ENCODE results near the gene MEP1B.
"Not testable (repeated sequence)": the region's sequence is repeated elsewhere in the genome, so short reads cannot be mapped to it uniquely, and the experiment has no call there.

Gene MEP1B

GRCh38 chr18:32209685-32210445, 20.0 kb downstream of the MEP1B start:
- DNase-seq = no peak

- peak; percentile 87 for DNase-seq
These were observed 23.9 kb downstream of the MEP1B start for GRCh38 chr18:32213693-32214092.

DNA sequence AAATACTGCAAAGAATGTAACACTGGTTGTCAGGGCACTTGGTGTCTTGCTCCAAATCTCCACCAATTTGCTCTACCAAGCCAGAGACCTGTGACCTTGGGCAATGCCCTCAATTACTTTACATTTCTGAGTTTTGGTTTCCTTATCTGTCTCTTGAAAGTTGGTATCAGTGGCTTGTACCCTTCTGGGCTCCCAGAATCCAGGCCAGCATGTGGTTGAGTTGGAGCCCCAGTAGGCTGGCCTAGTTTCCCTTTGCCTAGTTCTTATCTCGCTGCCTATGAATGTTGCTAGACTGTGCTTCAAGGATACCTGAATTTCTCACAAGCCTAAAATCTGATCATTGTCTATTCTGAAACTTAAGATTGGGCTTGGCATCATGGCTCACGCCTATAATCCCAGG, 26.6 kb downstream of the MEP1B start:
- DNase-seq = no peak

GRCh38 chr18:32219431-32220018, 29.7 kb downstream of the MEP1B start:
- DNase-seq = no peak

- DNase-seq = not testable (repeated sequence)
These were observed 43.5 kb downstream of the MEP1B start for GRCh38 chr18:32233348-32233747.

- no peak for DNase-seq
These were observed 47.2 kb downstream of the MEP1B start for GRCh38 chr18:32237049-32237448.

DNA sequence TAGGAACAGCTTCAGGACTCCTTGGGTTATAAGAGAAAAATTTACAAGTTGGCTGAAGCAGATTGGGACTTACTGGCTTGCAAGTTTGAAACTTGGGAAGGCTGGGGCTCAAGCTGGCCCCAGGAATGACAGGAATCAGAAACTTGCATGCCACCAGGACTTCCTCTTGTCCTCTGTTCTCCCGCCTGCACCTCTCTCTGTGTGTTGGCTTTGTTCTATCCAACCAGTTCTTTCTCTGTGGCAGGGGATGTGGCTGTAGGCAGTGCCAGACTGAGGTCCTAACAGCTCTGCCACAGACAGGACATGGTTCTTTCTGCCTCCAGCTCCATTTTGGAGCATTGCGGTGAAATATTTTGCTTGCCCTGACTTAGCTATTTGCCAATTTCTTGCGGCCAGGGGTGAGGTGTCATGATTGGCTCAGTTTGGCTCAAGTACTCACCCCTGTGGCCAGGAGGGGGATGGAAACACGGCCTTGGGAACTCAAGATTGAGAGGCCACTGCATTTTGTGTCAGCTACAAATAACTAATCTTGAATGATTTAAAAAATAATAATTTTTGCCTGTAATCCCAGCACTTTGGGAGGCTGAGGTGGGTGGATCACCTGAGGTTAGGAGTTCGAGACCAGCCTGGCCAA, 48.9 kb downstream of the MEP1B start:
- DNase-seq = no peak

GRCh38 chr18:32242395-32242794, 52.6 kb downstream of the MEP1B start:
- no peak for DNase-seq

DNA sequence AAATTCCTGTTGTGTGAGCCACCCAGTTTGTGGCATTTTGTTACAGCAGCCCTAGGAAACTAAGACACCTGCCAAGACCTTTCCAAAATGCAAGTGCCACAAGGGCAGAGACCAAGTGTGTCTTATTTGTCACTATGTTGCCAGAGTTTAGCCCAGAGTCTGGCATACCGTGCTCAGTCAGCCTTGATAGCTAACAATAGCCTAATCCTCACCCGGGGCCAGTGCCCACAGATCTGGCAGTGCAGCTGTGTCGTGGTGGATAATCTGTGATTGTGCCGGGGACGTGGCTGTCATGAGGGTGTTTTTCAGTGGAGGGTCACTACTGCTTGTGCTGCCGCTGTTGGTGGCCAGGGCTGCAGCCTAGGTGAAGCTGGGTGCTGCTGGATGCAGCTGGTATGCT, 53.5 kb downstream of the MEP1B start:
- no peak for DNase-seq

GRCh38 chr18:32244881-32245280, 55.0 kb downstream of the MEP1B start:
- no peak for DNase-seq

DNA sequence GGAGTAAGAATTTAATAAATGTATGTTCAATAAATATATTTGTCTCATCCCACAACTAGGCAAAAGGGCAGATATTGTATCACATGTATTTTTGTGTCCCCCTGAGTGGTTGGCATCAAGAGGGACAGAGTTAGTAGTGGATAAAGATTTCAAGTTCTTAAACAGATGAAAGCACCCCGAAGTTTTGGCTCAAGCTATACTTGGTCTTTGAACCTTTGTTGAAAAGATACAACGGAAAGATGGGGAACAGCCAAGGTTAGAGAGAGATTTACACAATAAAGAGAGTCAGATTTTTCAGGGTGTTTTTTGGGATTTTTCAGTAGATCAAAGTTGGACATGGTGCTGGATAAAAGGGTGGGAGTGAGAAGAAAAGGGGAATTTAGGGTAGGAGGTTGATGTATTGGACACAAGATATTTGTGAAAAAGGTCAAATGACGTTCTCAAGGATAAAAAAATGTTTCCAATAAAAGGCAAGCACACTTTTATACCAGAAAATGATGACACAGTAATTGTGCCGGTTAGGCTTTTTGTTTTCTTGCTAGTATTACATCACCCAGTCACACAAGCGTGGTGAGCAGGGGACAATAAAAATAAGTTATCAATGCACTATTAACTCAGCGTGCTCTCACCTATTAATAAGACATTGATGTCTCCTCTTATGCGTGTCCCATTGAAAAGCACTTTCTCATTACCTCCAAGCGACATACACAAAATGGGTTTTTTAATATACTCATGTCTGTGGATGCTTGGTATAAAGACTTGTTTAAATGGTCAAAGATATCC, 59.5 kb downstream of the MEP1B start:
- DNase-seq = no peak

DNA sequence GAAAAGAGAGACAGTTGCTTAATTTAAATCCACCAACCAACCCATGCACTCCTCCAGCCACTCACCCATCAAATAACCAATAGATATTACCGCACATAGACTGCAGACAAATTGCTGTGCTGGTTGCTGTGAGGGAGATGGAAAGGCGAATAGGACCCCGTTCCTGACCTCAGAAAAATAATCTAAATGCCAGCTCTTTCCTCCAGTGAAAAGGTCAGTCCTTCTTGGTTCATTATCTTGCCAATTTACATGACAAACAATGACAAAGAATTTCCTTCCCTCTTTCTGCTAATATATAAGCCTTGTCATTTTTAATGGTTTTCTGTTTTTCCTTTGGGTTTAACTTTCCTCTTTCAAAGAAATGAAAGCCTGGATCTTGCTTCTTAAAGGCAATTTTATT, 61.6 kb downstream of the MEP1B start:
- DNase-seq = no peak

DNA sequence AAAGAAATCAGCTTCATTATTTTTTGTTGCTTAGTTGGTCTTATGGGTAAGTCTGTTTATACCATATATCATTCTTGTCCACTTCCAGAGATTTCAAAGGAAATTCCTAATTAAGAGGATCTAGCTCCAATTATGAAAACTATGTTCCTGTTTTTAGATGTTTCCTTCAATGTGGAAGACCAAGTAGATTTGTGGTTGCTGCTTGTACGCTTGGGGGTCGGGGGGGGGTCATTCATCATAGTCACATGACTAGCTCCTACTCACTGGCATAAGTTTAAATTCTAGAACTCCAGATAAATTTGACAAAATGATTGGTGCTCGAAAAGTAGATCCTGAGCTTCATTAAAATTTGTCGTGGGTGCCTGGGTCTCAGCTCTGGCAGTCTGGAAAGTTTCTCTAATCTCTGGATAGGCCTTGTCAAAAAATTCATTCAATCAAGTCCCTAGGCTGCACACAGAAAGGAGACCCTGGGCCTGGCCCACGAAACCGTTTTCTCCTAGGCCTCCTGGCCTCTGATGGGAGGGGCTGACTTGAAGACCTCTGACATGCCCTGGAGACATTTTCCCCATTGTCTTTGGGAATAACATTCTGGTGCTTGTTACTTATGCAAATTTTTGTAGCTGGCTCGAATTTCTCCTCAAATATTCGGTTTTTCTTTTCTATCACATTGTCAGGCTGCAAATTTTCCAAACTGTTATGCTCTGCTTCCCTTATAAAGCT, 62.5 kb downstream of the MEP1B start:
- no peak for DNase-seq

DNA sequence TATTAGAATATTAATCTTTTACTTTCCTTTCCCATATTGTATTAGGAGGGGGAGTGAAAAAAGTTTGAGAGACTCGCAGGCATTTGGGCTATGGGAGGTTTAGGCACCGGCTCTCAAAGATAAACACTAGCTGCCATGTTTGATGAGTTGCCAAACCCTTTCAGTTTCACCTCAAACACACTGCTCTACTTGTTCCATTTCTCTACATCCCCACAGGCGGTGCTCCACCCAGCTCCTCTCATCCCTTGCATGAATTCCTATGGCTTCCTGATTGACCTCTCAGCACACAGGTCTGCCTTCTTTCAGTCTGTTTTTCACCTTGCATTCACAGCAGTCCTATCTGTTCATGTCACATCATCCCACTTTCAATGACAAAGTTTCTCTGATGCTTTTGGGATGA, 65.7 kb downstream of the MEP1B start:
- DNase-seq = no peak

DNA sequence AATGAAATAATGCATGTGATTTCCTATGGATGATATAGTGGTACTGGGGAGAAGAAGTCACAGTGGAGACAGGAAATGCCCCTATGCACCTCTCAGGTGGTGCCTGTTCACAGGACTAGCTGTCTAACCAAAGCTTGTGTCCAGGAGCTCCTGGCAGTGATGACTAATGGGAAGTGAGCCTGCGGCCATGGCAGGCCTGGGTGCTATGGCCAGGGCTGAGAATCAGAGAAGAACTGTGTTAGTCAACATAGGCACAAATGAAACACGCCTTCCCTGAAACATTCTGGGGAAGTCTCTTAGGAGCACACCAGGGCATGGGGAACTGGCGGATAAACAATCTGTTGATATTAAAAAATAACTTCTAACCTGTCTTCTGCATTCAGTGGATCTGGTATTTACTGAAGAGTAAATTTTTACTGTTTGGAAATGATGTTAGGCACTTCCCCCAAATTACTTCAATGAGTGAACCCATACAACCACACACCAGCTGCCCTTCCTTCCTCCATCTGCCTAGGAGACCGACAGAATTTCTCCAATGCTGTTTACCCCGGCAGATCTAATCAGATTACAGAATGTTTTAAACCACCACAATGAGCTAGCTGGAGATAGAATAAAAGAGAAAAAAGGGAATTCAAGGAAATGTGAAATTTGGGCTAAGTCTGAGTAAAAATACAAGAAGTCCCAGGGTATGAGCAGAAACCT, 67.4 kb downstream of the MEP1B start:
- DNase-seq = no peak

DNA sequence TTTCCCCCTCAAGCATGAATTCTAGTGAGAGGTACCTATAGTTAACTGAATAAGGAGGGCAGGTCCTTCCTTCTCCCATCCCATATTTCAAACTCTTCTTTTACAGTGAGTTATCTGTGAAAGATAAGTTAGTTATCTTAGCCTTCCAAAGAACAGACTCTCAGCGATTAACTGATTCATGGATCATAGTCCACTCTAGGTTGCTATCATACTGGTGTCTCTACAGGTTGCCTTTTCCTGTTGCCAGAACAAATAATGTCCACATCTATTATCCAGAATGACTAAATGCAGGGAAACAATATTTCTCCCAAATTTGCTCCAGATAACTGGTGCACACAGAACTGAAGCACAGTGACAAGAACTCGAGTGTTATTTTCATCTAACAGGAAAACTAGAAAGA, 68.3 kb downstream of the MEP1B start:
- DNase-seq = no peak

DNA sequence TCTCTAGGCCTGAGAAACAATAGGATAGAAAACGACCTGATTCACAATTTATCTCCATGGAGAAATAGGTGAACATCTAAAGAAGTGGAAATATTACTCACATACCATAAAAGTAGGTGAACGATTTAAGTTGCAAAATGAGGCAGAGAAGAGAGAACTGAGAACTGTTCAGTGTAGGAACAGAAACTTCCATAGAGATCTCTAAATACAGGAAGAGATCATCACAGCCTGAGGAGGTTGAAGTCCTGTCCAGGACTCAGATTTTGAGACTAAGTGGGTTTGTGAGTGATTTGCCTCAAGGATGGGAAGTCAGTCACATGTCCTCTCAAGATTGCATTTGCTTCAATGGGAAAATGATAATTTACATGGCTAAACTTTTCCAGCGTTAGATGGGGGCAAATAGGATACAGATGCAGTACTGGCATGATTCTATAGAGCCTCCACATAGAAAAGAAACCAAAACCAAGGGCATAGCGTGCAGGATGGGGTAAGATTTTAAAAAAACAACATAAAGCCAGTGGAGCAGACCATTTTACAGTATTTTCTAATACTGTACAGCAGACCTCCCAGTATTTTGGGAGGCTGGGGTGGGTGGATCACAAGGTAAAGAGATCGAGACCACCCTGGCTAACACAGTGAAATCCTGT, 68.8 kb downstream of the MEP1B start:
- DNase-seq = no peak

- no peak for DNase-seq
These were observed 69.7 kb downstream of the MEP1B start for GRCh38 chr18:32259553-32259952.

DNA sequence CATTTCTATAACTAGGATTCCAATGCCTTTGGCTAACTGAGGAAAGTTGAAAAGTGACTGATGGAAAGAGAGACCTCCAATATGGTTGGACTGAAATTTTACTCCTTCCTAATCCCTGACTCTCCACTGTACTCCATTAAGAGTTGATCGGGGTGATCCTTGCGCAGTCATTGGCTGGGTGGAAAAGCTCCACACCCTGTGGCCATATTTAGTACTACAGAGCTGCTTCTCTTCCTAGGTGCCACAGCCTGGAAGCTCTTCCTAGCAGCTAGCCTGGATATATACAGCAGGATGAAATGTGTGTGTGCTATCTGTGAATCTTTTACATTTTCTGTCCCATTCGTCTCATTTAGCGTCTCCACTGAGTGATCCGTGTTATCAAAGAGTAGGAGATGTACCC, 71.2 kb downstream of the MEP1B start:
- peak; percentile 41 for DNase-seq

- no peak for DNase-seq
These were observed 72.3 kb downstream of the MEP1B start for GRCh38 chr18:32262092-32262491.

GRCh38 chr18:32264401-32264800, 74.6 kb downstream of the MEP1B start:
- DNase-seq = no peak

DNA sequence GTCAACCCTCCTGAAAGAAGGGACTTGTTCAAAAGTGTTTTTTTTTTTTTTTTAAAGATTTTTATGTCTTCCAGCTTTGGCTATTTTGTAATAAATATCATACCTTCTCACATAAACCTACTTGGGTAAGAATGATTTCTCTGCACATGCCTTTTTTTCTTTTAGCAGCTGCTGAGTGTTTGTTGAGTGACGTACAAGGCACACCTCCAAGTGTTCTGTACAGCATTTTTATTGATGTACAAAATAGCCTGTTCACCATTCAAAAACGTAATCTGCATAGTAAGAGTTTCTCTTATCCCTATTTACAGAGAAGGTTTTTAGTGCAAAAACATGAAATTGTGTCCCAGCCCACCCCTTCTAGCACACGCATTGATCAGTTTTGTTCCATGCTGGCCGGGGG, 77.6 kb downstream of the MEP1B start:
- no peak for DNase-seq

Data from DMS53 (cell line).